Dendritic cell treated with granulocyte-macrophage colony-stimulating factor and Interleukin-4, amounts not matched to agents 40 ng/mL and 50 ng/mL, for 4 days (primary cell): ENCODE measurements around the gene HHAT.

Source experiments
- H3K27ac Mint-ChIP-seq: one replicate; pipeline ENCODE4 v1.8.0; 2022; ENCODE audit warnings: mild to moderate bottlenecking, mixed read lengths
- H3K27me3 Mint-ChIP-seq: one replicate; pipeline ENCODE4 v1.8.0; 2022; ENCODE audit warnings: mild to moderate bottlenecking, mixed read lengths
- H3K36me3 Mint-ChIP-seq: one replicate; pipeline ENCODE4 v1.8.0; 2022; ENCODE audit warnings: low read depth, mixed read lengths
- H3K4me1 Mint-ChIP-seq: one replicate; pipeline ENCODE4 v1.8.0; 2022; ENCODE audit warnings: low read depth, mixed read lengths
- H3K4me3 Mint-ChIP-seq: one replicate; pipeline ENCODE4 v1.8.0; 2022; ENCODE audit warnings: mild to moderate bottlenecking, moderate library complexity, mixed read lengths
- H3K9me3 Mint-ChIP-seq: one replicate; pipeline ENCODE4 v1.8.0; 2022; ENCODE audit warnings: mixed read lengths
- intact Hi-C: fragments of 100-400 bp; cut with micrococcal nuclease; formaldehyde crosslinking; loops from one replicate; pipeline ENCODE4 v1.15.0; 2022

Gene HHAT

GRCh38 chr1:210532223-210532598, 203.5 kb downstream of the HHAT start:
- H3K27me3 Mint-ChIP-seq, result no peaks in the 10 kb centered on the region
- intact Hi-C loops, result no loop called here
- H3K9me3 Mint-ChIP-seq, result no peaks in the 10 kb centered on the region
- H3K36me3 Mint-ChIP-seq, result no peaks in the 10 kb centered on the region
- H3K4me1 Mint-ChIP-seq, result no peaks in the 10 kb centered on the region
- no peak overlapping the region for H3K4me3 Mint-ChIP-seq
- no peak overlapping the region for H3K27ac Mint-ChIP-seq

GRCh38 chr1:210535761-210536160, 207.1 kb downstream of the HHAT start:
- Mint-ChIP-seq H3K4me3 (no peak overlapping the region), H3K27ac (no peak overlapping the region), H3K4me1 (no peaks in the 10 kb centered on the region), H3K36me3 (no peaks in the 10 kb centered on the region), H3K9me3 (no peaks in the 10 kb centered on the region), H3K27me3 (no peaks in the 10 kb centered on the region)
- intact Hi-C loops, result no loop called here

- Mint-ChIP-seq H3K9me3 (no peaks in the 10 kb centered on the region), H3K36me3 (no peaks in the 10 kb centered on the region), H3K4me1 (no peaks in the 10 kb centered on the region)
These were observed 207.7 kb downstream of the HHAT start for GRCh38 chr1:210536254-210536961.

GRCh38 chr1:210540288-210540687, 211.6 kb downstream of the HHAT start:
- intact Hi-C loops, result no loop called here
- Mint-ChIP-seq H3K27me3 (no peaks in the 10 kb centered on the region), H3K9me3 (no peaks in the 10 kb centered on the region), H3K27ac (no peak overlapping the region), H3K4me3 (no peak overlapping the region), H3K4me1 (no peaks in the 10 kb centered on the region), H3K36me3 (no peaks in the 10 kb centered on the region)

More at GRCh38 chr1:210536254-210536961, 207.7 kb downstream of the HHAT start:
- Mint-ChIP-seq H3K4me3 (no peak overlapping the region), H3K27me3 (no peaks in the 10 kb centered on the region), H3K27ac (no peak overlapping the region)
- intact Hi-C loops, result no loop called here

GRCh38 chr1:210541680-210542358, 213.1 kb downstream of the HHAT start:
- Mint-ChIP-seq H3K36me3 (no peaks in the 10 kb centered on the region), H3K4me1 (no peaks in the 10 kb centered on the region), H3K4me3 (no peak overlapping the region), H3K9me3 (no peaks in the 10 kb centered on the region), H3K27me3 (no peaks in the 10 kb centered on the region), H3K27ac (no peak overlapping the region)
- intact Hi-C loops, result no loop called here

- H3K4me3 Mint-ChIP-seq, result no peak overlapping the region
- H3K4me1 Mint-ChIP-seq, result no peaks in the 10 kb centered on the region
- intact Hi-C loops, result no loop called here
- no peaks in the 10 kb centered on the region for H3K27me3 Mint-ChIP-seq
- no peaks in the 10 kb centered on the region for H3K9me3 Mint-ChIP-seq
- H3K27ac Mint-ChIP-seq, result no peak overlapping the region
- H3K36me3 Mint-ChIP-seq, result no peaks in the 10 kb centered on the region
These were observed 223.2 kb downstream of the HHAT start for GRCh38 chr1:210551899-210552298.

GRCh38 chr1:210553711-210554110, 225.0 kb downstream of the HHAT start:
- intact Hi-C loops, result no loop called here
- Mint-ChIP-seq H3K4me3 (no peak overlapping the region), H3K27me3 (no peaks in the 10 kb centered on the region), H3K4me1 (no peaks in the 10 kb centered on the region), H3K36me3 (no peaks in the 10 kb centered on the region), H3K27ac (no peak overlapping the region), H3K9me3 (no peaks in the 10 kb centered on the region)

GRCh38 chr1:210554382-210554781, 225.7 kb downstream of the HHAT start:
- Mint-ChIP-seq H3K27ac (no peak overlapping the region), H3K36me3 (no peaks in the 10 kb centered on the region), H3K4me1 (no peaks in the 10 kb centered on the region), H3K9me3 (no peaks in the 10 kb centered on the region), H3K4me3 (no peak overlapping the region), H3K27me3 (no peaks in the 10 kb centered on the region)
- intact Hi-C loops, result no loop called here

GRCh38 chr1:210556475-210556874, 227.8 kb downstream of the HHAT start:
- H3K36me3 Mint-ChIP-seq, result no peaks in the 10 kb centered on the region
- H3K27me3 Mint-ChIP-seq, result no peaks in the 10 kb centered on the region
- H3K27ac Mint-ChIP-seq, result no peak overlapping the region
- H3K4me1 Mint-ChIP-seq, result no peaks in the 10 kb centered on the region
- intact Hi-C loops, result no loop called here
- no peaks in the 10 kb centered on the region for H3K9me3 Mint-ChIP-seq
- no peak overlapping the region for H3K4me3 Mint-ChIP-seq

GRCh38 chr1:210557426-210558077, 228.8 kb downstream of the HHAT start:
- Mint-ChIP-seq H3K27me3 (no peaks in the 10 kb centered on the region), H3K36me3 (no peaks in the 10 kb centered on the region), H3K9me3 (no peaks in the 10 kb centered on the region), H3K27ac (no peak overlapping the region), H3K4me1 (no peaks in the 10 kb centered on the region), H3K4me3 (no peak overlapping the region)
- intact Hi-C loops, result no loop called here

- H3K36me3 Mint-ChIP-seq, result no peaks in the 10 kb centered on the region
- H3K4me3 Mint-ChIP-seq, result no peak overlapping the region
- intact Hi-C loops, result no loop called here
- no peaks in the 10 kb centered on the region for H3K4me1 Mint-ChIP-seq
- H3K27me3 Mint-ChIP-seq, result no peaks in the 10 kb centered on the region
- no peak overlapping the region for H3K27ac Mint-ChIP-seq
- no peaks in the 10 kb centered on the region for H3K9me3 Mint-ChIP-seq
These were observed 229.6 kb downstream of the HHAT start for GRCh38 chr1:210558302-210558701.

GRCh38 chr1:210565306-210565705, 236.6 kb downstream of the HHAT start:
- Mint-ChIP-seq H3K36me3 (no peaks in the 10 kb centered on the region), H3K4me3 (no peak overlapping the region)
- intact Hi-C loops, result no loop called here

GRCh38 chr1:210568631-210569030, 239.9 kb downstream of the HHAT start:
- Mint-ChIP-seq H3K27ac (no peak overlapping the region), H3K27me3 (no peaks in the 10 kb centered on the region), H3K36me3 (no peaks in the 10 kb centered on the region), H3K9me3 (no peaks in the 10 kb centered on the region), H3K4me1 (no peaks in the 10 kb centered on the region), H3K4me3 (no peak overlapping the region)
- intact Hi-C loops, result no loop called here

More at GRCh38 chr1:210565306-210565705, 236.6 kb downstream of the HHAT start:
- H3K27ac Mint-ChIP-seq, result no peak overlapping the region
- no peaks in the 10 kb centered on the region for H3K9me3 Mint-ChIP-seq
- H3K4me1 Mint-ChIP-seq, result no peaks in the 10 kb centered on the region
- no peaks in the 10 kb centered on the region for H3K27me3 Mint-ChIP-seq

GRCh38 chr1:210570116-210570515, 241.4 kb downstream of the HHAT start:
- Mint-ChIP-seq H3K9me3 (no peaks in the 10 kb centered on the region), H3K4me3 (no peak overlapping the region), H3K36me3 (no peaks in the 10 kb centered on the region), H3K27me3 (no peaks in the 10 kb centered on the region), H3K4me1 (no peaks in the 10 kb centered on the region), H3K27ac (no peak overlapping the region)
- intact Hi-C loops, result no loop called here
